IMR-90 (cell line): Measurements from ENCODE around the gene PCBP4. TPM values are rescaled to one million over a fixed set of nuclear protein-coding genes. Genes with fewer than 3 reads are reported as not detected.

Source experiments
- ATAC-seq: fragments of 200-7000 bp; cut with Tn5 transposase; 2 replicates; pipeline ENCODE4 v1.9.1; 2020; ENCODE audit warnings: low read depth, mild to moderate bottlenecking, moderate library complexity
- BruUV-seq: library from RNA; stranded (reverse); fragments of 400-500 nt; replicated peaks from 2 replicates; lab custom pipeline; 2021; lab: Mats Ljungman, UMichigan
- CTCF ChIA-PET: fragments of 300-600 bp; formaldehyde crosslinking; extraction: SDS; loops from one replicate; lab custom pipeline; 2021; ENCODE audit warnings: antibody characterized with exemption; lab: Yijun Ruan, JAX
- POLR2A ChIA-PET: fragments of 300-600 bp; sonication (Branson Sonifier 250); formaldehyde crosslinking; loops from one replicate; lab custom pipeline; 2022; ENCODE audit warnings: antibody characterized with exemption; ENCODE audit not compliant: unreplicated experiment; lab: Charles Lee
- DNase-seq: peaks from one replicate; pipeline ENCODE4 v3.0.0; 2013
- H2AFZ ChIP-seq: replicated peaks from 2 replicates; pipeline ENCODE3; 2013; ENCODE audit warnings: low read length, mild to moderate bottlenecking; ENCODE audit not compliant: poor library complexity
- H2AK5ac ChIP-seq: 2 replicates; pipeline ENCODE4 v1.6.1; 2013; ENCODE audit warnings: low read depth, low read length, inconsistent platforms
- H2AK9ac ChIP-seq: replicated peaks from 2 replicates; pipeline ENCODE3; 2013; ENCODE audit warnings: mild to moderate bottlenecking, low read depth, low read length, moderate library complexity; ENCODE audit not compliant: poor library complexity
- H2BK120ac ChIP-seq: 2 replicates; pipeline ENCODE4 v1.6.1; 2013; ENCODE audit warnings: low read depth, low read length, inconsistent platforms
- H2BK15ac ChIP-seq: 3 replicates; pipeline ENCODE4 v1.6.1; 2013; ENCODE audit warnings: low read depth, low read length, inconsistent platforms
- H2BK20ac ChIP-seq: 2 replicates; pipeline ENCODE4 v1.6.1; 2013; ENCODE audit warnings: low read depth, mild to moderate bottlenecking, inconsistent platforms, low read length, moderate library complexity
- H2BK5ac ChIP-seq: 2 replicates; pipeline ENCODE4 v1.6.1; 2013; ENCODE audit warnings: mild to moderate bottlenecking, low read depth, low read length, inconsistent platforms; ENCODE audit not compliant: poor library complexity, severe bottlenecking
- H3K14ac ChIP-seq: replicated peaks from 2 replicates; pipeline ENCODE4 v1.6.1; 2013; ENCODE audit warnings: low read depth, low read length, inconsistent platforms
- H3K18ac ChIP-seq: 2 replicates; pipeline ENCODE4 v1.6.1; 2013; ENCODE audit warnings: low read depth, low read length, control low read depth
- H3K23ac ChIP-seq: 2 replicates; pipeline ENCODE4 v1.6.1; 2013; ENCODE audit warnings: low read depth, low read length, inconsistent platforms
- H3K27ac ChIP-seq: 2 replicates; pipeline ENCODE4 v1.5.1; 2013; ENCODE audit warnings: mild to moderate bottlenecking, control low read depth, low read length; ENCODE audit not compliant: insufficient read depth
- H3K27me3 ChIP-seq: 2 replicates; pipeline ENCODE4 v1.6.1; 2013; ENCODE audit warnings: low read length; ENCODE audit not compliant: control insufficient read depth, insufficient read depth
- H3K36me3 ChIP-seq: 2 replicates; pipeline ENCODE4 v1.6.1; 2013; ENCODE audit warnings: low read length, mixed read lengths; ENCODE audit not compliant: control insufficient read depth, insufficient read depth
- H3K4ac ChIP-seq: 2 replicates; pipeline ENCODE4 v1.6.1; 2013; ENCODE audit warnings: low read depth, low read length, inconsistent platforms
- H3K4me1 ChIP-seq: 2 replicates; pipeline ENCODE4 v1.6.1; 2013; ENCODE audit warnings: low read length, mixed read lengths; ENCODE audit not compliant: control insufficient read depth, insufficient read depth
- H3K4me2 ChIP-seq: 2 replicates; pipeline ENCODE4 v1.6.1; 2013; ENCODE audit warnings: low read depth, mild to moderate bottlenecking, control low read depth, low read length, moderate library complexity
- H3K4me3 ChIP-seq: 2 replicates; pipeline ENCODE4 v1.5.1; 2013; ENCODE audit warnings: low read depth, mild to moderate bottlenecking, control low read depth, low read length, moderate library complexity; ENCODE audit not compliant: insufficient read depth
- H3K56ac ChIP-seq: 2 replicates; pipeline ENCODE4 v1.6.1; 2013; ENCODE audit warnings: low read length, inconsistent platforms; ENCODE audit not compliant: insufficient read depth; ENCODE audit errors: extremely low read depth
- H3K79me1 ChIP-seq, 2 experiments: 2 replicates each; pipeline ENCODE4 v1.6.1; 2013; ENCODE audit warnings: low read length in 2 of 2, inconsistent platforms in 1 of 2, low read depth in 1 of 2
- H3K9ac ChIP-seq: 2 replicates; pipeline ENCODE4 v1.6.1; 2013; ENCODE audit warnings: low read depth, low read length, control low read depth
- H3K9me1 ChIP-seq: 2 replicates; pipeline ENCODE4 v1.6.1; 2013; ENCODE audit warnings: low read length, inconsistent platforms; ENCODE audit not compliant: insufficient read depth
- H3K9me3 ChIP-seq: 2 replicates; pipeline ENCODE4 v1.6.1; 2013; ENCODE audit warnings: low read length; ENCODE audit not compliant: control insufficient read depth, insufficient read depth
- H4K20me1 ChIP-seq: 2 replicates; pipeline ENCODE4 v1.6.1; 2013; ENCODE audit warnings: low read length, inconsistent platforms; ENCODE audit not compliant: insufficient read depth
- H4K5ac ChIP-seq: 2 replicates; pipeline ENCODE4 v1.6.1; 2013; ENCODE audit warnings: mild to moderate bottlenecking, low read depth, low read length, control low read depth
- H4K8ac ChIP-seq, 2 experiments: 2 replicates each; pipeline ENCODE4 v1.6.1; 2013; ENCODE audit warnings: low read depth in 2 of 2, low read length in 2 of 2, control low read depth in 1 of 2, inconsistent platforms in 1 of 2
- H4K91ac ChIP-seq: 2 replicates; pipeline ENCODE4 v1.6.1; 2013; ENCODE audit warnings: low read depth, low read length, inconsistent platforms; ENCODE audit not compliant: insufficient read depth
- BHLHE40 ChIP-seq: fragments of 150-350 bp; IDR thresholded peaks from 2 replicates; pipeline ENCODE4 v1.6.1; 2016; ENCODE audit warnings: mild to moderate bottlenecking, low read depth, low read length
- CEBPB ChIP-seq: IDR thresholded peaks from 2 replicates; pipeline ENCODE4 v1.6.1; 2012; ENCODE audit warnings: low read depth, low read length, improper control_type of control experiment
- CHD1 ChIP-seq: IDR thresholded peaks from 2 replicates; pipeline ENCODE4 v1.6.1; 2012; ENCODE audit warnings: low read depth, low read length, improper control_type of control experiment
- ELK1 ChIP-seq: fragments of 150-350 bp; IDR thresholded peaks from 2 replicates; pipeline ENCODE4 v1.6.1; 2016; ENCODE audit warnings: low read depth, mild to moderate bottlenecking, low read length, moderate library complexity, borderline replicate concordance
- FOS ChIP-seq: fragments of 150-350 bp; IDR thresholded peaks from 2 replicates; pipeline ENCODE4 v1.6.1; 2016; ENCODE audit warnings: low read depth, low read length
- MAFK ChIP-seq: IDR thresholded peaks from 2 replicates; pipeline ENCODE4 v1.6.1; 2012; ENCODE audit warnings: low read depth, low read length, improper control_type of control experiment
- MAZ ChIP-seq: IDR thresholded peaks from 2 replicates; pipeline ENCODE4 v1.6.1; 2012; ENCODE audit warnings: low read depth, mild to moderate bottlenecking, low read length, improper control_type of control experiment, moderate library complexity, borderline replicate concordance
- MXI1 ChIP-seq: IDR thresholded peaks from 2 replicates; pipeline ENCODE4 v1.6.1; 2012; ENCODE audit warnings: low read depth, mild to moderate bottlenecking, low read length, moderate library complexity, borderline replicate concordance
- NFE2L2 ChIP-seq: fragments of 150-350 bp; IDR thresholded peaks from 2 replicates; pipeline ENCODE4 v1.6.1; 2016; ENCODE audit warnings: low read depth, mild to moderate bottlenecking, low read length
- POLR2A ChIP-seq: IDR thresholded peaks from 2 replicates; pipeline ENCODE4 v1.6.1; 2012; ENCODE audit warnings: mild to moderate bottlenecking, low read depth, low read length
- RAD21 ChIP-seq: IDR thresholded peaks from 2 replicates; pipeline ENCODE4 v1.6.1; 2012; ENCODE audit warnings: low read length, improper control_type of control experiment
- RCOR1 ChIP-seq: IDR thresholded peaks from 2 replicates; pipeline ENCODE4 v1.6.1; 2012; ENCODE audit warnings: mild to moderate bottlenecking, low read length, improper control_type of control experiment; ENCODE audit not compliant: insufficient replicate concordance
- RFX5 ChIP-seq: IDR thresholded peaks from 2 replicates; pipeline ENCODE4 v1.8.0; 2012; ENCODE audit warnings: low read depth, mild to moderate bottlenecking, low read length, moderate library complexity
- SMC3 ChIP-seq: fragments of 150-350 bp; IDR thresholded peaks from 2 replicates; pipeline ENCODE4 v1.6.1; 2016; ENCODE audit warnings: low read depth, mild to moderate bottlenecking, antibody characterized with exemption, low read length, moderate library complexity
- USF2 ChIP-seq: fragments of 150-350 bp; IDR thresholded peaks from 2 replicates; pipeline ENCODE4 v1.6.1; 2017; ENCODE audit warnings: mild to moderate bottlenecking, antibody characterized with exemption, low read length, low read depth
- WGBS, 2 experiments: methylation state at CpG; one replicate each; pipeline versions ENCODE4 v1.1.5 to v1.1.7; 2013; ENCODE audit warnings: missing lambda C conversion rate in 2 of 2; ENCODE audit not compliant: insufficient read length in 1 of 2; ENCODE audit errors: extremely low coverage in 2 of 2; 5-methylcytosine and 5-hydroxymethylcytosine counted together
- dilution Hi-C: fragments of 300-500 bp; cut with HindIII; formaldehyde crosslinking; loops from one replicate; pipeline ENCODE4 v1.14.3; 2018; ENCODE audit warnings: low sequenced_read_pairs; ENCODE audit not compliant: unreplicated experiment
- in situ Hi-C: fragments of 300-500 bp; cut with MboI; formaldehyde crosslinking; loops from 3 replicates; pipeline ENCODE4 v1.14.3; 2019; ENCODE audit warnings: low sequenced_read_pairs, inconsistent platforms, mixed read lengths
- intact Hi-C: fragments of 100-400 bp; cut with micrococcal nuclease; formaldehyde crosslinking; loops from 2 replicates; pipeline ENCODE4 v1.10.0; 2022
- polyA plus RNA-seq, 3 experiments: library from polyadenylated mRNA; depleted of rRNA; stranded (reverse); fragments of >200 nt; gene quantifications; 2 replicates each; pipeline ENCODE4 v1.2.3, GENCODE V29; 2012; ENCODE audit warnings: low replicate concordance in 1 of 3
- total RNA-seq: library from RNA; depleted of rRNA; stranded (reverse); fragments of >200 nt; gene quantifications from 2 replicates; pipeline ENCODE4 v1.2.3, GENCODE V29; 2012
- TF ChIP-seq, protein P1 (sequence below): conservative IDR thresholded peaks from 2 replicates; pipeline ENCODE4 v1.5.1; 2012; ENCODE audit warnings: mild to moderate bottlenecking, low read depth, low read length, improper control_type of control experiment

The PCBP4 gene
- total and polyA plus RNA-seq, 2 of the 4 experiments (the other 2 are of a cell fraction): 70.8 to 110 TPM

DNA sequence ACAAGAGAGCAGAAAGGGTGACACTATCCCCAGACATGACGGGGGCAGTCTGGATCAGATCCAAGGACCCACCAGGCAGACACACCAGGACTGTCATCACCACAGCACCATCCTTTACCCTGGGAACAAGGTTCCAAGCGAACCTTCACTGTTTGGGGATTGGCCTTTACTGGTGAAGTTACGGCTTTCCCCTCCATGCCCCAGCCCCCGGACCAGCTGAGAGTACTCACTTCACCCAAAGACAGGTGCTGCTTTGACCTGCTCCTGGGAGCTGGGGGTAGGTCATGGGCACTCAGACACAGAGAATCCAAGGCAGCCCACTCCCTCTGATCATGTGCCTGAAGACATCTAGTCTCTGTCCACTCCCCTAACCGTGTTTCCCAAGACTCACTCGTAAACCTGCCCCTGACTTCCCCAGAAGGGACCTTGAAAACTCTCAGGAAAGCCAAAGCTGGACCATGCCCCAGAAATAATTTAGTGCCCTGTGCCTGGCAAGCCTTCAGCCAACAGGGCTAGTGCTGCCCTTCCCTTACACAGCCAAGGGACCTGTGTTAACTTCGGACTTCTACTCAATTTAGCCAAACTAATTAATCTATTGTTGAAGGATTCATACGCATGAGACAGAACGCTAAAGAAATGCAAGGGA lies 28.4 kb downstream of the PCBP4 start:
- H3K56ac ChIP-seq: no peak overlapping the region
- no peak overlapping the region for H3K23ac ChIP-seq
- H3K36me3 ChIP-seq: peaks cover 41% of the 10 kb centered on the region
- H3K4me1 ChIP-seq: peaks cover 13% of the 10 kb centered on the region
- TF ChIP-seq ELK1: no peak
- TF ChIP-seq RAD21: no peak
- TF ChIP-seq RFX5: no peak
- no peak for TF ChIP-seq MAFK
- TF ChIP-seq MAZ: no peak
- TF ChIP-seq SMC3: no peak
- no peak for TF ChIP-seq NFE2L2
- no peak for TF ChIP-seq CEBPB
- no peak for TF ChIP-seq RCOR1
- TF ChIP-seq FOS: no peak
- TF ChIP-seq, protein P1, sequence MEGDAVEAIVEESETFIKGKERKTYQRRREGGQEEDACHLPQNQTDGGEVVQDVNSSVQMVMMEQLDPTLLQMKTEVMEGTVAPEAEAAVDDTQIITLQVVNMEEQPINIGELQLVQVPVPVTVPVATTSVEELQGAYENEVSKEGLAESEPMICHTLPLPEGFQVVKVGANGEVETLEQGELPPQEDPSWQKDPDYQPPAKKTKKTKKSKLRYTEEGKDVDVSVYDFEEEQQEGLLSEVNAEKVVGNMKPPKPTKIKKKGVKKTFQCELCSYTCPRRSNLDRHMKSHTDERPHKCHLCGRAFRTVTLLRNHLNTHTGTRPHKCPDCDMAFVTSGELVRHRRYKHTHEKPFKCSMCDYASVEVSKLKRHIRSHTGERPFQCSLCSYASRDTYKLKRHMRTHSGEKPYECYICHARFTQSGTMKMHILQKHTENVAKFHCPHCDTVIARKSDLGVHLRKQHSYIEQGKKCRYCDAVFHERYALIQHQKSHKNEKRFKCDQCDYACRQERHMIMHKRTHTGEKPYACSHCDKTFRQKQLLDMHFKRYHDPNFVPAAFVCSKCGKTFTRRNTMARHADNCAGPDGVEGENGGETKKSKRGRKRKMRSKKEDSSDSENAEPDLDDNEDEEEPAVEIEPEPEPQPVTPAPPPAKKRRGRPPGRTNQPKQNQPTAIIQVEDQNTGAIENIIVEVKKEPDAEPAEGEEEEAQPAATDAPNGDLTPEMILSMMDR: no peak
- no peak for TF ChIP-seq USF2
- no peak for TF ChIP-seq CHD1
- no peak for TF ChIP-seq MXI1
- no peak for TF ChIP-seq POLR2A
- TF ChIP-seq BHLHE40: no peak
- no peak overlapping the region for H2AK5ac ChIP-seq
- no peak overlapping the region for H2BK20ac ChIP-seq
- H4K5ac ChIP-seq: no peak overlapping the region
- H2BK15ac ChIP-seq: no peak overlapping the region
- no peak overlapping the region for H2BK120ac ChIP-seq
- no peaks in the 10 kb centered on the region for H3K27me3 ChIP-seq
- no peak overlapping the region for H3K4me2 ChIP-seq
- in situ Hi-C loops (loop anchor here (25.0 kb wide), 1 partner anchor 552 kb away; the partner anchor contains the start of genes MANF and RBM15B), intact Hi-C loops (no loop called here), dilution Hi-C loops (no loop called here)
- H3K9me1 ChIP-seq: peaks cover 12% of the 10 kb centered on the region
- H4K8ac ChIP-seq: no peak overlapping the region
- H2AFZ ChIP-seq: no peak overlapping the region
- no peak for ATAC-seq
- BruUV-seq: no TSS peak
- peaks cover 9% of the 10 kb centered on the region for H4K20me1 ChIP-seq
- H2AK9ac ChIP-seq: peak overlapping the region; percentile 57
- H3K18ac ChIP-seq: no peak overlapping the region
- no peak overlapping the region for H3K4ac ChIP-seq
- CTCF ChIA-PET: no interaction called here
- no peak overlapping the region for H3K9ac ChIP-seq
- no peak overlapping the region for H3K4me3 ChIP-seq
- peaks cover 21 to 41% of the 10 kb centered on the region in 2 experiments; a peak in 3 of 4 replicates for H3K79me1 ChIP-seq
- H3K27ac ChIP-seq: no peak overlapping the region
- no peaks in the 10 kb centered on the region for H3K9me3 ChIP-seq
- DNase-seq: no peak
- POLR2A ChIA-PET: no interaction called here
- H2BK5ac ChIP-seq: no peak overlapping the region
- no peak overlapping the region for H3K14ac ChIP-seq
- WGBS, 2 experiments: 81% methylated on average over 2 of the region's 9 CpGs; no CpG with 5 or more reads in 1 of the 2 experiments
- H4K91ac ChIP-seq: no peak overlapping the region
